ENCODE data around the gene PRAC2. TPM values are rescaled to one million over a fixed set of nuclear protein-coding genes. Genes with fewer than 3 reads are reported as not detected.

The PRAC2 gene
- total and polyA plus RNA-seq, 3 donors from 2014 or later, result 0.86 to 3.2 (median 2.6) TPM

GRCh38 chr17:48724251-48725003 lies 1.4 kb downstream of the PRAC2 start:
- Histone ChIP-seq H3K4me1 (peaks cover 23% of the 10 kb centered on the region), H3K27me3 (no peaks in the 10 kb centered on the region), H3K27ac (no peak overlapping the region), H3K9me3 (no peaks in the 10 kb centered on the region), H3K4me3 (no peak overlapping the region), H3K36me3 (ENCODE audit: low read depth, missing control alignments) (no peaks in the 10 kb centered on the region)
- TF ChIP-seq, protein P1, sequence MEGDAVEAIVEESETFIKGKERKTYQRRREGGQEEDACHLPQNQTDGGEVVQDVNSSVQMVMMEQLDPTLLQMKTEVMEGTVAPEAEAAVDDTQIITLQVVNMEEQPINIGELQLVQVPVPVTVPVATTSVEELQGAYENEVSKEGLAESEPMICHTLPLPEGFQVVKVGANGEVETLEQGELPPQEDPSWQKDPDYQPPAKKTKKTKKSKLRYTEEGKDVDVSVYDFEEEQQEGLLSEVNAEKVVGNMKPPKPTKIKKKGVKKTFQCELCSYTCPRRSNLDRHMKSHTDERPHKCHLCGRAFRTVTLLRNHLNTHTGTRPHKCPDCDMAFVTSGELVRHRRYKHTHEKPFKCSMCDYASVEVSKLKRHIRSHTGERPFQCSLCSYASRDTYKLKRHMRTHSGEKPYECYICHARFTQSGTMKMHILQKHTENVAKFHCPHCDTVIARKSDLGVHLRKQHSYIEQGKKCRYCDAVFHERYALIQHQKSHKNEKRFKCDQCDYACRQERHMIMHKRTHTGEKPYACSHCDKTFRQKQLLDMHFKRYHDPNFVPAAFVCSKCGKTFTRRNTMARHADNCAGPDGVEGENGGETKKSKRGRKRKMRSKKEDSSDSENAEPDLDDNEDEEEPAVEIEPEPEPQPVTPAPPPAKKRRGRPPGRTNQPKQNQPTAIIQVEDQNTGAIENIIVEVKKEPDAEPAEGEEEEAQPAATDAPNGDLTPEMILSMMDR (IDR thresholded peaks at IDR 0.05), result peak; percentile 60 to 71 (median 68)
- TF ChIP-seq POLR2A (IDR thresholded peaks at IDR 0.05), result no peak
- DNase-seq, result peak; percentile 95
- WGBS, 2 donors, result 8 to 10% methylated on average over 31 to 32 of the region's 32 CpGs
- intact Hi-C loops (cut with DNase I; ENCODE audit: low total_unique reads), result loop anchor here (5.0 to 10.0 kb wide), 2 partner anchors 70 to 158 kb away; no protein-coding TSS in a partner anchor

DNA sequence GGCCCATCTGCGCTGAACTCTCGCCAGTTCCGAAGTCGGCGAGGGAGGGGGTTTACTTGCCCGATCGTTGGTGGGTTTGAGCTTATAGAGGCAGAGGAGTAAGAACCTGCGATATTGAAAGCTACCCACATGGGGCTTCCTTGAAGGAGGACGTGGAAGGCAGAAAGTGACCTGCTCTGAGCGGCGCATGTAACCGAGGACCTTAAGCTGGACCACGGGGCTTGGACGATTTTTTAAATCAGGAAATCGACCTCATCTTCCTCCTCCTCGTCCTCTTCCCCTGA lies 2.0 kb downstream of the PRAC2 start:
- H3K9me3 ChIP-seq, result no peaks in the 10 kb centered on the region
- intact Hi-C loops (cut with DNase I; ENCODE audit: low total_unique reads), result loop anchor here (5.0 to 10.0 kb wide), 2 partner anchors 70 to 157 kb away; no protein-coding TSS in a partner anchor
- DNase-seq, result no peak
- WGBS, 2 donors, result 2 to 3% methylated on average over 16 of the region's 16 CpGs
- H3K27me3 ChIP-seq, result no peaks in the 10 kb centered on the region
- H3K4me3 ChIP-seq, result no peak overlapping the region
- peaks cover 23% of the 10 kb centered on the region for H3K4me1 ChIP-seq
- no peak overlapping the region for H3K27ac ChIP-seq
- no peaks in the 10 kb centered on the region for H3K36me3 ChIP-seq (ENCODE audit: low read depth, missing control alignments)
- no peak for TF ChIP-seq POLR2A (IDR thresholded peaks at IDR 0.05)
- TF ChIP-seq, protein P1 (IDR thresholded peaks at IDR 0.05), result no peak

DNA sequence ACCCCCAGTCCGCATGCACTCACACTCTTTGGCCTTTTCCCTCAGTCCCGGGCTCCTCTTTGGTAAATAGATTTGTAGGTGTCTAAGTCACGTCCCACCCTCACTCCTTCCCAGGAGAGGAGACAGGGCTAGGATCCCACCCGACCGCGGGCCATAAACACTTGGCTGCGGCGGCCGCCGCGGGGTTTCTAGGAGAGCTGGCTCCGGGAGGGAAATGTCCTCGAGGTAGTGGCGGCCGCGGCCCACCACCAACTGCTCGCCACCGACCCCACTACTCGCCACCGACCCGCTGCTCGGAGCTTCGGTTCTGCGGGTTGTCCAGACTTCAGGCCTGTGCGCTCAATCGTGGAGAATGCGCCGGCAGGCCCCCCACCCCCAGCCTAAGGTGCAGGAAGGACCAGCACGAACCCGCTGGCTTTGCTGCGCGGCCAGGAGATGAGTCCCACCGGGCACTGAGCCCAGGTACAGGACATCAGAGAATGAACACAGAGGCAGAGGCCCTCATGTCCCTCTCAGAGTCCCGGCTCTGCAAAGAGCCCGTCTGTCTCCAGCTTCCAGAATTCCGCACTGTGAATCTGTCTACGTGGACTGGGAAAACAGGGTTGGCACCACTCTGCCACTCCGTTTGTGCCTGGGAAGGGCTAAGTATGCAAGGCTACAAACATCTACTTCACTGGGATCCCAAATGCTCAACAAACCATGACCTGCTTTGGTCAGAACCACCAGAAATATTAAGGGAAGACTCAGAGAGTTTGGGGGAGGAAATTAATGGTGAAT lies 2.5 kb downstream of the PRAC2 start:
- TF ChIP-seq, protein P1 (IDR thresholded peaks at IDR 0.05), result no peak
- no peak for TF ChIP-seq POLR2A (IDR thresholded peaks at IDR 0.05)
- H3K36me3 ChIP-seq (ENCODE audit: low read depth, missing control alignments), result no peaks in the 10 kb centered on the region
- intact Hi-C loops (cut with DNase I; ENCODE audit: low total_unique reads), result loop anchor here (5.0 to 10.0 kb wide), 2 partner anchors 69 to 157 kb away; no protein-coding TSS in a partner anchor
- DNase-seq, result no peak
- no peaks in the 10 kb centered on the region for H3K9me3 ChIP-seq
- WGBS, 2 donors, result 6 to 15% methylated on average over 8 to 38 of the region's 38 CpGs
- H3K27ac ChIP-seq, result no peak overlapping the region
- no peaks in the 10 kb centered on the region for H3K27me3 ChIP-seq
- H3K4me3 ChIP-seq, result no peak overlapping the region
- peaks cover 23% of the 10 kb centered on the region for H3K4me1 ChIP-seq

- intact Hi-C loops (cut with DNase I; ENCODE audit: low total_unique reads), result loop anchor here (5.0 to 10.0 kb wide), 2 partner anchors 68 to 156 kb away; no protein-coding TSS in a partner anchor
- no peak overlapping the region for H3K27ac ChIP-seq
- DNase-seq, result no peak
- 13 to 15% methylated on average over 13 to 20 of the region's 20 CpGs for WGBS, 2 donors
- H3K4me3 ChIP-seq, result no peak overlapping the region
- H3K9me3 ChIP-seq, result no peaks in the 10 kb centered on the region
- no peaks in the 10 kb centered on the region for H3K27me3 ChIP-seq
- no peak for TF ChIP-seq POLR2A (IDR thresholded peaks at IDR 0.05)
- TF ChIP-seq, protein P1 (IDR thresholded peaks at IDR 0.05), result no peak
- no peaks in the 10 kb centered on the region for H3K36me3 ChIP-seq (ENCODE audit: low read depth, missing control alignments)
- peaks cover 23% of the 10 kb centered on the region for H3K4me1 ChIP-seq
Measured at GRCh38 chr17:48726114-48726915, 3.3 kb downstream of the PRAC2 start.
